Stimulated activated CD4-positive, alpha-beta T cell treated with anti-CD3 and anti-CD28 coated beads, Interleukin-1b, Interleukin-23, amount 100 ng/mL, for 24 hours (primary cell): ENCODE measurements around the gene AIG1.

Experiments
- DNase-seq, 4 experiments: peaks; one replicate each; pipeline ENCODE4 v3.0.0-alpha.2; 2020; ENCODE audit warnings: low read depth in 4 of 4, low spot score in 1 of 4

Gene AIG1

DNA sequence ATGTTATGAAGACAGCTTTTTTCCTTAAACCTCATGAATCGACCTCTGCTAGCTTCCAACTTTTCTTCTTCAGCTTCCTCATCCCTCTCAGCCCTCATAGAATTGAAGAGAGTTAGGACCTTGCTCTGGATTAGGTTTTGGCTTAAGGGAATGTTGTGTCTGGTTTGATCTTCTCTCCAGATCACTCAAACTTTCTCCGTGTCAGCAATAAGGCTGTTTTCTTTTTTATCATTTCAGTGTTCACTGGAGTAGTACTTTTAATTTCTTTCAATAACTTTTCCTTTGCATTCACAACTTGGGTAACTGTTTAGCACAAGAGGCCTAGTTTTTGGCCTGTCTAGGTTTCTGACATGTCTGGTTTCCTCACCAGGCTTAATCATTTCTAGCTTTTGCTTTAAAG is 32.6 kb downstream of the AIG1 start:
- DNase-seq: no peak

GRCh38 chr6:143096403-143096802 is 35.7 kb downstream of the AIG1 start:
- DNase-seq: no peak

- no peak for DNase-seq
These were observed 36.6 kb downstream of the AIG1 start for GRCh38 chr6:143097224-143097795.

- no peak for DNase-seq
These were observed 37.5 kb downstream of the AIG1 start for GRCh38 chr6:143098054-143098671.

DNA sequence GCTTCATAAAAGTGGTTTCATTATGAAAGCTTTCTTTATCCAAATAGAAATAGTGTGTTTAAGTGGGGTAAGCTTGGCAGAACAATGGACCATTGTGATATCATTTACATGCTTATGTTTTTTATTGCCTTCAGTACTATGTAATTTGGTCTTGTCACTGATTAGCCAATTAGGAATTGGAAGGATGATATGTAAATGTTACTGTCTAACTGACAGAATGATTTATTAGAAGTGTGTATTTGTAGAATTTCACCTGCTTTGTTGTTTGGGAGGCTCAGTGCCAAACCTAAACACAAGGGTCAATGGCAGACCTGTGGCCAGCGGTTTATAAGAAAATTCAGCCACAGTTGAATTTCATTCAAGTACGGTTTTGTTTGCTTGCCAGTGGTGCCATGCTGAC is 39.0 kb downstream of the AIG1 start:
- DNase-seq: no peak

DNA sequence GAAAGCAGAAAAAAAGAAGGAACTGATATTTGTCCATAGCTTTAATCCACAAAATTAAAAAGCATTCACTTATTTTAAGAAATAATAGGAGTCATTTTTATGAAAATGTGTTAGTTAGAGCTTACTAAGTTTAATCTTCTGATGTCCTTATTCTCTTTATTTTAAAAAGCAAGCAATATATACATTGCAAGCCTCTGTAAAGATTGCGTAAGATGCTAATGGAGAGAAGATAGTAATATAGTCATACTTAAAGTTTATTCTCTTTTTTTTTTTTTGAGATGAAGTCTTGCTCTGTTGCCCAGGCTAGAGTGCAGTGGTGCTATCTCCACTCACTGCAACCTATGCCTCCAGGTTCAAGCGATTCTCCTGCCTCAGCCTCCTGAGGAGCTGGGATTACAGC is 39.7 kb downstream of the AIG1 start:
- DNase-seq: no peak

GRCh38 chr6:143103916-143104315 is 43.2 kb downstream of the AIG1 start:
- no peak for DNase-seq

- no peak for DNase-seq
These were observed 46.8 kb downstream of the AIG1 start for GRCh38 chr6:143107440-143107839.

DNA sequence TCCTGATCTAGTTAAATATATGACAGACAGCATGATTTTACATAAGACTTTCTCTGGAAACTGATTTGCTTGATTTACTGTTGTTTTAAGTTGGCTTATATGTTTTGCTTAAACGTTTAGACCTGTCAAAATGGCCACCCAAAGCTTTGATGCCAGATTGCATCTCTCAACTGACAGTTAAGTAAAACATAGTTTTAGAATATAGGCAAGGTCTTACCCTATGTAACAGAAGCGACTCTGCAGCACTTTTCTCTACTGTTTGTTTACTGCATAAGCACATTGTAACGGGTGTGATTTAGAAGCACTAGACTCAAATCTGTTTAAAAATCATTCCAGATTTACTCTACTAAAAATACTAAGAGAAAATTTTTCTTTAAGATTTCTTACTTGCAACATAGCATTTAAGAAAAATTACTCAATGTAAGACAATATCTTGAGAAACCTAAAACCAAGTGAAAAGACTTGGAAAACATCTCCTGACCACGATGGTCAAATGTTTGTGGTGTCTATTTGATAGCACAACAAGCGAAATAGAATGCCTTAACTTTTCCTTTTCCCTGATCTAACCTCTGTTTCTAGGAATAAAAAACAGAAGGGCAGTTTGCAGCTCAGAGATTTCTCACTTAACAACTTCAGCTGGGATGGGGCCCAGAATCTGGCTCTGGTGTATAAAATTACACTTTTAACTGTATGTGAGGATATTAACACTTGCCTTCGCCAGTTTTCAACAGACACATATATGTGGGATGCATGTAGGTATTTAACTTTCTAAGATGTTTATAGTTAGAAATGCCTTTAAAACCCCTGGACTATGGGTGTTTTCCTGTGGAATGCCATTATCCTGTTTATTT is 47.4 kb downstream of the AIG1 start:
- DNase-seq: no peak

DNA sequence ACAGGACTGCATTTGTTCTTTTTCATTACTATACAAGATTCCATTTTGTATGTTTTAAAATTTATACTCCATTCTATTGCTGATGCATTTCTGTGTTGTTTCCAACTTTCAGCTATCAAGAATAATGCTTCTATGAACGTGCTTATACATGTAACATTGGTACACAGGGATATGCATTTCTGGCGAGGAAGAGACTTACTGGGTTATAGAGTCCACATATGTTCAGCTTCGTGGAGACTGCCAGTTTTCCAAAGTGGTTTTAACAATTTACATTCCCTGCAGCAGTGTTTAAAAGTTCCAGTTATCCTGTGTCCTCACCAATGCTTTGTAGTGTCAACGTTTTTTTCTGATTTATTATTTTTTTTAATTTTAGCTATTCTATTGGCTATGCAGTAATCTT is 48.5 kb downstream of the AIG1 start:
- DNase-seq: no peak

GRCh38 chr6:143110572-143110971 is 49.9 kb downstream of the AIG1 start:
- no peak for DNase-seq

DNA sequence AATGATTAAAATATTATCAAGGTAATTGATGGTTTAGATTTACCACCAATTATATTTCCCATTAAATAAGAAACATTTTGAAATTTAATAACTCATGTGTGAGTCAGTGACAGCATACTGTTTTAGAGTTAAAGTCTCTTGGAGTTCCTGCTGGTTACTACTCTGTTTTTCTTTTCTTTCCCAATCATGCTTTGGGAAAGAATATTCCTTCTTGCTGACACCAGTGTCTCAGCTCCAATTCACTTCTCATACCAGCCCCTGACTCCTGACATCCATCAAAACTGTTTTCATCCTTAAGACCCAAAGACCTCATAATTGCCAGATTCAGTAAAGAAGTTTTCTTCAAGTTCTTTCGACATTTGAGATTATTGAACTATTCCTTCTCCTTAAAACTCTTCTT is 50.3 kb downstream of the AIG1 start:
- DNase-seq: no peak

- DNase-seq: no peak
These were observed 50.8 kb downstream of the AIG1 start for GRCh38 chr6:143111443-143111842.

DNA sequence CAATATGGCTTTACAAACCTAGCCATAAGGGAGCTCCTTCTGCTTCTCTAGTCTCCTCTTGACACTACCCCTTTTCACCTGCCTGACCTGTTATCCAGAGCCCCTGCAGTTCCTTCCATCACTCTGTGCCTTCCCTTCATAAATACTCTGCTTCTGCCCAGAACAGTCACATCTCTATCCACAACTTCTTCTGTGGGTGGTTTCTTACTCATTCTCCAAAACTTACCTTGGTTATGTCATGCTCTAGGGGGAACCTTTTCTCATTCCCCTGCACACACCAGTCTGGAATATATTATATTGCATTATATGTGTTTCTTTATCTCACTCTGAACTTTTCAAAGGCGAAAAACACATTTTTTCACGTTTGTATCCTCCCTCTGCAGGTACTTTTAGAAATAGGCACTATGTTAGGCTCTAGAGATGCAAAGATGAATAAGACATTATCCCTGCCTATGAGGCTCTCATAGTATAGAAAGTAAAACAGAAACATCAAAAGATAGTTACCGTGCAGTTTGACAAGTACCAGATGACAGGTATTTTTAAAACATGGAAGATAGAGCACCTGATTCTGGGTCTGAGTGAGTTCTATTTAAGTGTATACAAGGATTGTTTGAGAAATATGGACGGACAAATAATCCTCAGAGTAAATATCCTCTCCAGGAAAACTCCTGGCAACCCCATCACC is 51.5 kb downstream of the AIG1 start:
- no peak for DNase-seq

DNA sequence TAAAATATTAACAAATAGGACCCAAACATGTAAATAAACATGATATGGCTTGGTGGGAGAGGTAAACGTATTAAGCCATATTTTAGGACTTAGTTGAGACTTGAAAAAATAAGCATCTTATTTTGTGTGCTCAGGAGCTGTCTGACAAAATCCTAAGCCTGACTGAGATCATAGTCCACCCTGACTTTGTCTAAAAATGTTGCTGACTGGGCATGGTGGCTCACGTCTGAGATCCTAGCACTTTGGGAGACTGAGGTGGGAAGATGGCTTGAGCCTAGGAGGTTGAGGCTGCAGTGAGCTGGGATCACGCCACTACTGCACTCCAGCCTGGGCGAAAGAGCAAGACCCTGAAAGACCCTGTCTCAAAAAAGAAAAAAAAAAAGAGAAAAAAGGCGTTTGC is 52.1 kb downstream of the AIG1 start:
- DNase-seq: no peak

- DNase-seq: no peak
These were observed 55.0 kb downstream of the AIG1 start for GRCh38 chr6:143115728-143116127.

DNA sequence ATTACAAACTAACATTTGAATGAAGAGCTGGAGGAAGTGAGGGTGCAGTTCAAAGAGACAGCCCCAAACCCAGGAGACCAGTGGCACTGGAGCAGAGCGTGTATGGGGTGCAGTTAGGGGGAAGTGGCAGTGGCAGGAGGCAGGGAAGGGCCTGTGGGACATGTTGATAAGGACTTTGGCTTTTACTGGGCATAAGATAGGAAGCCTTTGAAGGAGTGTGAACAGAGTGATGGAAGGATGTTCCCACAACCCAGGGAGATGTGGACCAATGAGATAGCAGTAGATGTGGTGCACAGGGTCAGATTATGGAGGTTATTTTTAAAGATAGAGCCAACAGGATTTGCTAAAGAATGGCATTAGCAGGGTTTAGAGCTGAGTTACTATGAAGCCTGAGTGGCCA is 56.4 kb downstream of the AIG1 start:
- DNase-seq: no peak

- no peak for DNase-seq
These were observed 58.6 kb downstream of the AIG1 start for GRCh38 chr6:143119260-143119659.

DNA sequence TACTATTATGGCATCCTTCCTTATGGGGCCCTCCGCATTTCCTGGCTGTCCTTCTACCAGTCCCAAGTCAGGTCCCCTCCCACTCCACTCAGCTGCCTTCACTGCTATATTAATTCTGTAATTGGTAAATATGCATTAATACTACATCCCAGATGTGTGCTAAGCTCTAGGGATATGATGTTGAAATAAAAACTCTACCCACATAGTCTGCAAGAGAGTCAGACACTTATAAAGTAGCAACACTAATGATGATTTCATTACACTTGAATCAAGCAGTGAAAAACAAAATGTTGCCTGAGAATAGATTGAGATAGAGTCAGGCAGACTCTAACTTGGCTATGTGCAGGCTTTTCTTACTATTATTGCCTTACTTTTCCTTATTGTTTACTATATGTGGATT is 62.4 kb downstream of the AIG1 start:
- DNase-seq: no peak

DNA sequence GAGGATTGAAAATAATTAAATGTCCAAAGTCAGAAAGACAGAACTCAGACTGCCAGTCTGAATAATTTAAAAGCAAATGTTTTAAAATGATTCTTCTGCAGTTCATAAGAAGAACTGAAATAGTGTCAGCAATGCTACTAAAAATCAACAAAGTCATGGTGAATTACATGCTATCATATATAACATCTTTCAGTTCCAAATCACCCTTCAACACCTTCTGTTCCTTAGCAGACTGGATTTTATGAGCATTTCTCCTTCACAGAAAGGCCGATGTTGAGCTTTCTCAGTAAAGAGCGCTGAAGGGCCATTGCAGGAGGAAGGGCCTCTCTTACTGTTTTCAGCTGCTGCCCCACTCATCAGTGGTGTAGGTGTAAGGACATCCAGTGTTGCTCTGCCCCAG is 63.3 kb downstream of the AIG1 start:
- DNase-seq: no peak

DNA sequence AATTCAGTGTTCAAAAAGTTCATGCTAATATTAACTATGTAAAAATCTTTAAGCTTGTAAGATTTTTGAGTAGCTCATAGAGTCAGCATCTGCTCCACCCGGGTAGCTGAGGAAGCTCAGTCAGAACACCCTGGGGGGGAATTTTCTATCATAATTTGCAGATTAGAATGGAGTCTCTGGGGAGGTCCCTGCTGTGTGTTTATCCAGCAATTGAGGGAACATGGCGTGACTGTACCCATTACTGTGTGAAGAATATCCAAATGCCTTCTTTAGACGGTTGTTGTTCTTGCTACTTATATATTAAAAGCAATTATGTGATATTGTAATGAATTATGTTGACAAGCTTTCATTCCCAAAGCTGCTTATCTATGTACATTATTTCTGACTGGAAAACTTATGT is 64.8 kb downstream of the AIG1 start:
- no peak for DNase-seq
